Trophoblast cell (in vitro differentiated cells and primary cell): ENCODE measurements around the gene CDH10.

Source experiments
- DNase-seq, 2 donors: peaks; one replicate each; pipeline ENCODE4 v3.0.0-alpha.2; 2016
- H2AFZ ChIP-seq: 2 replicates; pipeline ENCODE4 v1.6.1; 2013; ENCODE audit warnings: low read length, moderate library complexity, mild to moderate bottlenecking; ENCODE audit not compliant: insufficient read depth, poor library complexity
- H2AK5ac ChIP-seq: 2 replicates; pipeline ENCODE4 v1.6.1; 2013; ENCODE audit warnings: mild to moderate bottlenecking, low read length
- H2BK120ac ChIP-seq: 2 replicates; pipeline ENCODE4 v1.6.1; 2013; ENCODE audit warnings: low read length, mild to moderate bottlenecking, moderate library complexity; ENCODE audit not compliant: insufficient read depth, poor library complexity
- H2BK12ac ChIP-seq: 2 replicates; pipeline ENCODE4 v1.6.1; 2013; ENCODE audit warnings: mild to moderate bottlenecking, low read length, moderate library complexity
- H2BK5ac ChIP-seq: 2 replicates; pipeline ENCODE4 v1.6.1; 2013; ENCODE audit warnings: low read length, low read depth, moderate library complexity, mild to moderate bottlenecking; ENCODE audit not compliant: poor library complexity
- H3K14ac ChIP-seq: 2 replicates; pipeline ENCODE4 v1.6.1; 2013; ENCODE audit warnings: mild to moderate bottlenecking, low read length
- H3K18ac ChIP-seq: 2 replicates; pipeline ENCODE4 v1.6.1; 2013; ENCODE audit warnings: mild to moderate bottlenecking, low read length
- H3K23ac ChIP-seq: 2 replicates; pipeline ENCODE4 v1.6.1; 2013; ENCODE audit warnings: low read length
- H3K27ac ChIP-seq: 2 replicates; pipeline ENCODE4 v1.5.1; 2013; ENCODE audit warnings: low read depth, mild to moderate bottlenecking, inconsistent platforms, low read length, moderate library complexity
- H3K27me3 ChIP-seq: 2 replicates; pipeline ENCODE4 v1.6.1; 2013; ENCODE audit warnings: inconsistent platforms, mild to moderate bottlenecking, low read length, moderate library complexity; ENCODE audit not compliant: insufficient read depth
- H3K36me3 ChIP-seq, 2 experiments: 1 replicate in 1 of 2; 2 replicates in 1 of 2; pipeline ENCODE4 v1.6.1; 2013; ENCODE audit warnings: low read length in 2 of 2, mild to moderate bottlenecking in 2 of 2, moderate library complexity in 1 of 2; ENCODE audit not compliant: insufficient read depth in 2 of 2, control insufficient read depth in 1 of 2
- H3K4ac ChIP-seq: 2 replicates; pipeline ENCODE4 v1.6.1; 2013; ENCODE audit warnings: low read depth, mild to moderate bottlenecking, low read length, moderate library complexity
- H3K4me1 ChIP-seq, 2 experiments: 1 replicate in 1 of 2; 2 replicates in 1 of 2; pipeline ENCODE4 v1.6.1; 2013; ENCODE audit warnings: low read length in 2 of 2, mild to moderate bottlenecking in 2 of 2, moderate library complexity in 1 of 2; ENCODE audit not compliant: insufficient read depth in 2 of 2, control insufficient read depth in 1 of 2
- H3K4me2 ChIP-seq: 2 replicates; pipeline ENCODE4 v1.6.1; 2013; ENCODE audit warnings: inconsistent platforms, mild to moderate bottlenecking, low read length, moderate library complexity
- H3K4me3 ChIP-seq: 2 replicates; pipeline ENCODE4 v1.5.1; 2013; ENCODE audit warnings: mild to moderate bottlenecking, low read depth, low read length, inconsistent platforms
- H3K79me1 ChIP-seq: one replicate; pipeline ENCODE4 v1.6.1; 2013; ENCODE audit warnings: low read length
- H3K79me2 ChIP-seq: 2 replicates; pipeline ENCODE4 v1.6.1; 2013; ENCODE audit warnings: low read length, mild to moderate bottlenecking; ENCODE audit not compliant: control insufficient read depth, insufficient read depth, poor library complexity
- H3K9ac ChIP-seq: 2 replicates; pipeline ENCODE4 v1.6.1; 2013; ENCODE audit warnings: mild to moderate bottlenecking, low read length
- H3K9me3 ChIP-seq: 2 replicates; pipeline ENCODE4 v1.6.1; 2013; ENCODE audit warnings: low read depth, mild to moderate bottlenecking, control low read depth, inconsistent platforms, low read length; ENCODE audit not compliant: insufficient read depth
- H4K12ac ChIP-seq: 2 replicates; pipeline ENCODE4 v1.6.1; 2013; ENCODE audit warnings: low read depth, mild to moderate bottlenecking, low read length, moderate library complexity
- H4K8ac ChIP-seq: 2 replicates; pipeline ENCODE4 v1.6.1; 2013; ENCODE audit warnings: low read depth, mild to moderate bottlenecking, low read length, moderate library complexity
- H4K91ac ChIP-seq: one replicate; pipeline ENCODE4 v1.6.1; 2013; ENCODE audit warnings: low read depth, mild to moderate bottlenecking, low read length, moderate library complexity
- WGBS: extraction: QIAGEN DNeasy Blood & Tissue Kit; methylation state at CpG from one replicate; pipeline ENCODE4 v1.1.7; 2013; ENCODE audit warnings: missing lambda C conversion rate; ENCODE audit not compliant: insufficient read length, insufficient coverage; ENCODE audit errors: extremely low coverage; 5-methylcytosine and 5-hydroxymethylcytosine counted together

The CDH10 gene

DNA sequence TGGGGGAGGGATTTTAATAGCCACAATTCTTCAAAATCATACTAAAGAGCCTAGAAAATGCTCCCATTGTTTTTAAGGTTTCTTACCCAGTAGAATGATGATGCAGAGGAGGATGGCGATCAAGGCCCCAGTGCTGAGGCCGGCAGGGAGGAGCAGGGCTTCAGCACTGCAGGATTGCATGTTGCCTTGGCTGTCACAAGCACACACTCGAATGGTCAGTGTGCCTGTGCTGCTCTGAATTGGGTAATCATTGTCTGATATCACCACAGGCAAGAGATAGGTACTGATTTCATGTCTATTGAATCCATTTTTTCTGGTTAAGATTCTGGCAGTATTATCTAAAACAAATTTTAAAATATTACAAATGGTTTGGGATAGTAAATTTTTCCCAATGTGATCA is 153.3 kb downstream of the CDH10 start:
- H3K27me3 ChIP-seq = no peaks in the 10 kb centered on the region
- H2AFZ ChIP-seq = no peak overlapping the region
- no peak overlapping the region for H4K12ac ChIP-seq
- H3K36me3 ChIP-seq = peaks cover 0 to 4% of the 10 kb centered on the region in 2 experiments
- no peak overlapping the region for H3K4me3 ChIP-seq
- H2AK5ac ChIP-seq = no peak overlapping the region
- no peaks in the 10 kb centered on the region for H3K79me1 ChIP-seq
- H2BK120ac ChIP-seq = no peak overlapping the region
- no peak overlapping the region for H3K27ac ChIP-seq
- no peak overlapping the region for H3K9ac ChIP-seq
- no peaks in the 10 kb centered on the region for H3K9me3 ChIP-seq
- no peak overlapping the region for H3K18ac ChIP-seq
- H2BK12ac ChIP-seq = no peak overlapping the region
- peak overlapping the region; percentile 42 for H4K8ac ChIP-seq
- no peak overlapping the region for H3K4me2 ChIP-seq
- no peak overlapping the region for H2BK5ac ChIP-seq
- H3K4me1 ChIP-seq = no peaks in the 10 kb centered on the region
- H4K91ac ChIP-seq = no peak overlapping the region
- peak overlapping the region; percentile 14 for H3K23ac ChIP-seq
- WGBS = no CpG with 5 or more reads among the region's 3 CpGs
- no peak overlapping the region for H3K14ac ChIP-seq
- no peak for DNase-seq
- no peak overlapping the region for H3K4ac ChIP-seq
- no peaks in the 10 kb centered on the region for H3K79me2 ChIP-seq

- no peak overlapping the region for H3K4me2 ChIP-seq
- H3K4me1 ChIP-seq = no peaks in the 10 kb centered on the region
- no peak overlapping the region for H4K12ac ChIP-seq
- peaks cover 0 to 2% of the 10 kb centered on the region in 2 experiments for H3K36me3 ChIP-seq
- H3K27me3 ChIP-seq = no peaks in the 10 kb centered on the region
- no peak overlapping the region for H3K4me3 ChIP-seq
- no peak overlapping the region for H4K8ac ChIP-seq
- H3K18ac ChIP-seq = no peak overlapping the region
- no peaks in the 10 kb centered on the region for H3K79me1 ChIP-seq
- H3K9me3 ChIP-seq = no peaks in the 10 kb centered on the region
- H4K91ac ChIP-seq = no peak overlapping the region
- no peak overlapping the region for H3K9ac ChIP-seq
- no peak overlapping the region for H3K4ac ChIP-seq
- no peak overlapping the region for H3K27ac ChIP-seq
- no peak overlapping the region for H2BK12ac ChIP-seq
- no peaks in the 10 kb centered on the region for H3K79me2 ChIP-seq
- no peak overlapping the region for H2AFZ ChIP-seq
- no peak overlapping the region for H2BK5ac ChIP-seq
- no peak overlapping the region for H3K23ac ChIP-seq
- no peak for DNase-seq
- no peak overlapping the region for H2AK5ac ChIP-seq
- no peak overlapping the region for H2BK120ac ChIP-seq
- no peak overlapping the region for H3K14ac ChIP-seq
- no CpG with 5 or more reads among the region's 19 CpGs for WGBS
These were observed 157.2 kb downstream of the CDH10 start for GRCh38 chr5:24487368-24488229.

- peaks cover 0 to 1% of the 10 kb centered on the region in 2 experiments for H3K4me1 ChIP-seq
- no peak overlapping the region for H3K4me3 ChIP-seq
- no peak overlapping the region for H3K4ac ChIP-seq
- no peak overlapping the region for H3K4me2 ChIP-seq
- no peak overlapping the region for H2BK12ac ChIP-seq
- H4K8ac ChIP-seq = no peak overlapping the region
- H3K14ac ChIP-seq = no peak overlapping the region
- no peak overlapping the region for H3K9ac ChIP-seq
- H3K18ac ChIP-seq = no peak overlapping the region
- H3K27ac ChIP-seq = no peak overlapping the region
- H2BK120ac ChIP-seq = no peak overlapping the region
- H3K9me3 ChIP-seq = no peaks in the 10 kb centered on the region
- no peak overlapping the region for H3K23ac ChIP-seq
- no peak overlapping the region for H4K91ac ChIP-seq
- no peak overlapping the region for H2AFZ ChIP-seq
- H4K12ac ChIP-seq = no peak overlapping the region
- no peaks in the 10 kb centered on the region for H3K79me2 ChIP-seq
- H2AK5ac ChIP-seq = no peak overlapping the region
- H3K79me1 ChIP-seq = no peaks in the 10 kb centered on the region
- H2BK5ac ChIP-seq = no peak overlapping the region
- no peak for DNase-seq
- H3K36me3 ChIP-seq = no peaks in the 10 kb centered on the region
- no peaks in the 10 kb centered on the region for H3K27me3 ChIP-seq
These were observed 163.8 kb downstream of the CDH10 start for GRCh38 chr5:24480952-24481351.

GRCh38 chr5:24477958-24478357 is 166.8 kb downstream of the CDH10 start:
- no peaks in the 10 kb centered on the region for H3K79me2 ChIP-seq
- no peak overlapping the region for H2AK5ac ChIP-seq
- no peak overlapping the region for H3K23ac ChIP-seq
- no peak overlapping the region for H4K12ac ChIP-seq
- no peak overlapping the region for H4K91ac ChIP-seq
- no peak overlapping the region for H3K27ac ChIP-seq
- no peak overlapping the region for H3K4ac ChIP-seq
- DNase-seq = no peak
- H4K8ac ChIP-seq = no peak overlapping the region
- no peak overlapping the region for H3K9ac ChIP-seq
- H2BK5ac ChIP-seq = no peak overlapping the region
- no CpG with 5 or more reads among the region's 5 CpGs for WGBS
- H3K79me1 ChIP-seq = no peaks in the 10 kb centered on the region
- H2BK12ac ChIP-seq = no peak overlapping the region
- H3K4me2 ChIP-seq = no peak overlapping the region
- no peaks in the 10 kb centered on the region for H3K27me3 ChIP-seq
- no peaks in the 10 kb centered on the region for H3K9me3 ChIP-seq
- H3K4me1 ChIP-seq = peaks cover 0 to 1% of the 10 kb centered on the region in 2 experiments
- H3K14ac ChIP-seq = no peak overlapping the region
- no peak overlapping the region for H3K4me3 ChIP-seq
- no peak overlapping the region for H2BK120ac ChIP-seq
- H3K36me3 ChIP-seq = no peaks in the 10 kb centered on the region
- no peak overlapping the region for H3K18ac ChIP-seq
- H2AFZ ChIP-seq = no peak overlapping the region
